ENCODE data around the gene CPEB4.
A peak's percentile ranks its signal among the peaks of the same experiment; 100 is the strongest.

The CPEB4 gene

GRCh38 chr5:173884402-173885053 is 3.6 kb upstream of the CPEB4 start:
- DNase-seq (ENCODE audit: low spot score), result no peak

GRCh38 chr5:173885054-173885443 is 3.1 kb upstream of the CPEB4 start:
- DNase-seq (ENCODE audit: low spot score), result no peak

GRCh38 chr5:173885475-173886010 is 2.6 kb upstream of the CPEB4 start:
- DNase-seq (ENCODE audit: low spot score), result no peak

- DNase-seq (ENCODE audit: low spot score), result no peak
Observed at GRCh38 chr5:173886150-173886549, 2.0 kb upstream of the CPEB4 start.

- DNase-seq (ENCODE audit: low spot score), result peak; percentile 17
Observed at GRCh38 chr5:173888473-173889131, 453 bp downstream of the CPEB4 start.

- DNase-seq (ENCODE audit: low spot score), result peak; percentile 71
Observed at GRCh38 chr5:173890195-173890991, 2.2 kb downstream of the CPEB4 start.

- DNase-seq (ENCODE audit: low spot score), result peak; percentile 49
Observed at GRCh38 chr5:173891308-173892116, 3.4 kb downstream of the CPEB4 start.

GRCh38 chr5:173893192-173893561 is 5.0 kb downstream of the CPEB4 start:
- DNase-seq (ENCODE audit: low spot score), result no peak

GRCh38 chr5:173895401-173896165 is 7.4 kb downstream of the CPEB4 start:
- DNase-seq (ENCODE audit: low spot score), result peak; percentile 26

- DNase-seq (ENCODE audit: low spot score), result no peak
Observed at GRCh38 chr5:173896631-173897030, 8.5 kb downstream of the CPEB4 start.

- DNase-seq (ENCODE audit: low spot score), result peak; percentile 13
Observed at GRCh38 chr5:173901705-173902104, 13.6 kb downstream of the CPEB4 start.

GRCh38 chr5:173902334-173902733 is 14.2 kb downstream of the CPEB4 start:
- peak; percentile 12 for DNase-seq (ENCODE audit: low spot score)

GRCh38 chr5:173902743-173903142 is 14.6 kb downstream of the CPEB4 start:
- DNase-seq (ENCODE audit: low spot score), result peak; percentile 19

- peak; percentile 39 for DNase-seq (ENCODE audit: low spot score)
Observed at GRCh38 chr5:173903396-173904140, 15.4 kb downstream of the CPEB4 start.

GRCh38 chr5:173904151-173904550 is 16.0 kb downstream of the CPEB4 start:
- no peak for DNase-seq (ENCODE audit: low spot score)

GRCh38 chr5:173907284-173907683 is 19.1 kb downstream of the CPEB4 start:
- DNase-seq (ENCODE audit: low spot score), result no peak

- DNase-seq (ENCODE audit: low spot score), result peak; percentile 59
Observed at GRCh38 chr5:173907686-173908371, 19.7 kb downstream of the CPEB4 start.

- peak; percentile 63 for DNase-seq (ENCODE audit: low spot score)
Observed at GRCh38 chr5:173909199-173909598, 21.1 kb downstream of the CPEB4 start.

- no peak for DNase-seq (ENCODE audit: low spot score)
Observed at GRCh38 chr5:173910215-173910614, 22.1 kb downstream of the CPEB4 start.

GRCh38 chr5:173911623-173912022 is 23.5 kb downstream of the CPEB4 start:
- DNase-seq (ENCODE audit: low spot score), result no peak
